ENCODE data around the gene RHOA. TPM values are rescaled to one million over a fixed set of nuclear protein-coding genes. Genes with fewer than 3 reads are reported as not detected.

The RHOA gene
- total and polyA plus RNA-seq, 4 donors = 269 to 567 (median 432) TPM

GRCh38 chr3:49352890-49353421 lies 58.8 kb downstream of the RHOA start:
- no peak overlapping the region for H3K4me3 ChIP-seq
- no peaks in the 10 kb centered on the region for H3K9me3 ChIP-seq (ENCODE audit: control insufficient read depth in 4 of 4, insufficient read depth in 3 of 4, low read length in 3 of 4)
- peaks cover 5 to 12% (median 10%) of the 10 kb centered on the region in 4 donors for H3K36me3 ChIP-seq (ENCODE audit: control insufficient read depth in 4 of 4, insufficient read depth in 4 of 4, low read length in 4 of 4)
- no peak overlapping the region for H3K9ac ChIP-seq (ENCODE audit: insufficient read depth in 1 of 2, low read length in 2 of 2)
- peak overlapping the region in 1 of 2 donors; percentile 87 for H3K27ac ChIP-seq (ENCODE audit: low read depth in 1 of 2, low read length in 1 of 2)
- WGBS, 2 donors = 63 to 78% methylated on average over 5 of the region's 5 CpGs
- ATAC-seq (ENCODE audit: insufficient read depth, low FRiP score) (no peak), DNase-seq (no peak)
- H3K27me3 ChIP-seq (ENCODE audit: control insufficient read depth in 3 of 3, insufficient read depth in 3 of 3, low read length in 2 of 3) = no peaks in the 10 kb centered on the region
- TF ChIP-seq CTCF (IDR thresholded peaks at IDR 0.05; ENCODE audit: control extremely low read depth, extremely low read depth) = no peak
- peaks cover 0 to 9% (median 7%) of the 10 kb centered on the region in 5 donors for H3K4me1 ChIP-seq (ENCODE audit: control insufficient read depth in 5 of 5, insufficient read depth in 5 of 5, low read length in 5 of 5)

- Histone ChIP-seq H3K9ac (ENCODE audit: insufficient read depth in 1 of 2, low read length in 2 of 2) (no peak overlapping the region), H3K4me3 (no peak overlapping the region), H3K4me1 (ENCODE audit: control insufficient read depth in 5 of 5, insufficient read depth in 5 of 5, low read length in 5 of 5) (peaks cover 0 to 8% (median 6%) of the 10 kb centered on the region in 5 donors), H3K9me3 (ENCODE audit: control insufficient read depth in 4 of 4, insufficient read depth in 3 of 4, low read length in 3 of 4) (no peaks in the 10 kb centered on the region), H3K27ac (ENCODE audit: low read depth in 1 of 2, low read length in 1 of 2) (peak overlapping the region in 1 of 2 donors; percentile 87), H3K27me3 (ENCODE audit: control insufficient read depth in 3 of 3, insufficient read depth in 3 of 3, low read length in 2 of 3) (no peaks in the 10 kb centered on the region), H3K36me3 (ENCODE audit: control insufficient read depth in 4 of 4, insufficient read depth in 4 of 4, low read length in 4 of 4) (peaks cover 5 to 12% (median 10%) of the 10 kb centered on the region in 4 donors)
- no peak for DNase-seq
- 53 to 57% methylated on average over 2 of the region's 2 CpGs for WGBS, 2 donors
- TF ChIP-seq CTCF (IDR thresholded peaks at IDR 0.05; ENCODE audit: control extremely low read depth, extremely low read depth) = no peak
- no peak for ATAC-seq (ENCODE audit: insufficient read depth, low FRiP score)
Observed at GRCh38 chr3:49352281-49352680, 59.5 kb downstream of the RHOA start.

GRCh38 chr3:49351521-49352011 lies 60.2 kb downstream of the RHOA start:
- H3K4me1 ChIP-seq (ENCODE audit: control insufficient read depth in 5 of 5, insufficient read depth in 5 of 5, low read length in 5 of 5) = peaks cover 0 to 12% (median 5%) of the 10 kb centered on the region in 5 donors
- WGBS, 2 donors = 7 to 10% methylated on average over 1 of the region's 1 CpG
- no peak overlapping the region for H3K4me3 ChIP-seq
- H3K27ac ChIP-seq (ENCODE audit: low read depth in 1 of 2, low read length in 1 of 2) = peak overlapping the region in 1 of 2 donors; percentile 93
- peak overlapping the region in 1 of 2 donors; percentile 61 for H3K9ac ChIP-seq (ENCODE audit: insufficient read depth in 1 of 2, low read length in 2 of 2)
- H3K27me3 ChIP-seq (ENCODE audit: control insufficient read depth in 3 of 3, insufficient read depth in 3 of 3, low read length in 2 of 3) = no peaks in the 10 kb centered on the region
- DNase-seq (peak in 2 of 3 donors; percentile 9 to 42), ATAC-seq (ENCODE audit: insufficient read depth, low FRiP score) (peak; percentile 28)
- TF ChIP-seq CTCF (IDR thresholded peaks at IDR 0.05; ENCODE audit: control extremely low read depth, extremely low read depth) = no peak
- H3K36me3 ChIP-seq (ENCODE audit: control insufficient read depth in 4 of 4, insufficient read depth in 4 of 4, low read length in 4 of 4) = peaks cover 4 to 11% (median 10%) of the 10 kb centered on the region in 4 donors
- H3K9me3 ChIP-seq (ENCODE audit: control insufficient read depth in 4 of 4, insufficient read depth in 3 of 4, low read length in 3 of 4) = no peaks in the 10 kb centered on the region

Data from lung (tissue), 12 donors.